Stimulated activated CD4-positive, alpha-beta T cell treated with anti-CD3 and anti-CD28 coated beads, Interleukin-4, amount 100 ng/mL, for 1 hour (primary cell): ENCODE data around the gene TCF7.

Experiments used
- DNase-seq: peaks from one replicate; pipeline ENCODE4 v3.0.0-alpha.2; 2020

The TCF7 gene

DNA sequence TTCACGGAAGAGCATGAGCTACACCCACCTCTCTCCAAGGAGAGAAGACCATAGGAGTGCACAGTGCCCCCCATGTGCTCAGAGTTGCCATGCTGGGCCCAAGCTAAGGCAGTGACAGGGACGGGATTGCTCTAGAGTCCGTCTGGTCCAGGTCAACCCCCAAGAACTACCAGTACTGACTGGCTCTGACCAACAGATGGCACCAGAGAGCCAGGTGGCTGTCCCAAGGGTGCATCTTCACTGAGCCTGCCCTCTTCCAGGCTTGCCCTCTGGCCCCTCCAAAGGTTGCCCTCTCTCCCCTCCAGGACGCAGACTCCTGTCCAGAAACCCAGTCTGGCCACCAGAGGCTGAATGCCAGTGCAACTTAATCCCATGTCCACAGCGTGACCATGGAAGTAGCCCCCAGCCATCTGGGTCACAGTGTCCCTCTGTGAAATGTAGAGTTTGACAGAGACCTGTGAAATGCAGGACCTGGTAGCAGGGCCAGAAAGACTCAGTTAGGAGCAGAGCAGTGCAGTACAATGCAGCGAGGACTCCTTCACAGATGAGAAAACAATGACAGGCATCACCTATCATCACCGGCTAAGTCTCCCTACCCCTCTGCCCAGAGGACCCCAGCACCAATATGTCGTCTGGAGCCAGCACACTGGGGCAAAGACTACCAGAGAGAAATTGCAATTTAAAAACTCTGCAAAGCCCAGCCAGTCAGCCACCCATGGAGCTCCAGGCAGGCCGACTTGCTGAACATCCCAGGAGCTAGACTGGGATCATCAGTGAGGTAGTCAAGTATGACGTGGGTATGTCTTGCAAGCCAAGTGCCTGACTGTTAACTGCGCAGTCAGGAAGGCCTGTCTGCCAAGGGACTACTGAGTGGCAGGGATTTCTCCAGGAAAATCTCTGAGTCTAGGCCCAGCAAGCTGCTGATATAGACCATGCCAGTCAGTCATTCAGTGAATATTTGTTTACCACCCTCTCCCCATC, 70.0 kb downstream of the TCF7 start:
- peak; percentile 70 for DNase-seq

DNA sequence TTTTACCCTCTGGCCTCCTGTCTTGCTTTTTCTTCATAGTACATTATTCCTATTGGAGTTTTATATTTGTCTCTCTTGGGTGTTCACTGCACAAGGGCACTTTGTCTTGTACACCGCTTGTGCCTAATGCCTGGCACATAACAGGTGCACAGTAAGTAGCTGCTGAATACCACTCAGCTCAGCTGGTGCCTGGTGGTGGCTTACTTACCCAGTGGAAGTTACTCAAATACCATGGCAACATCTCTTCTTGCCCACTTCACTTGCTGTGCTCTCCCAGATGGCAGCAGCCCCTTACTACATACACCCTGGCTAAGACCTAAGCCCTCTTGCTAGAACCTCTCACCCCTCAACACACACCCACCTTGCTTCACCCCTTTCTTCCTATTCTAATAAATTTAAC, 73.6 kb downstream of the TCF7 start:
- no peak for DNase-seq

DNA sequence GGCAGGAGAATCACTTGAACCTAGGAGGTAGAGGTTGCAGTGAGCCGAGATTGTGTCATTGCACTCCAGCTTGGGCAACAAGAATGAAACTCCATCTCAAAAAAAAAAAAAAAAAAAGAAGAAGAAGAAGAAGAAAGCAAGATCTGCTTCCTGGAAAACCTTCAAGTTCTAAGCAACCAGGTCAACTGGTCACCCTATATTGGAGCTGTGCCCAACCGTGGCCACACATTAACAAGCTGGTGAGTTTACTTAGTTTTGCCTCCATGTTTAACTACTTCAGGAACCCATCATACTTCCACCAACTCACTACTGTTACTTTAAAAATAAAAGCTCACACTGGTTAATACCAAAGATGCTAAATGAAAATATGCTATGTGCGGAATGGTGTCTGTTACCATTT, 74.5 kb downstream of the TCF7 start:
- no peak for DNase-seq

DNA sequence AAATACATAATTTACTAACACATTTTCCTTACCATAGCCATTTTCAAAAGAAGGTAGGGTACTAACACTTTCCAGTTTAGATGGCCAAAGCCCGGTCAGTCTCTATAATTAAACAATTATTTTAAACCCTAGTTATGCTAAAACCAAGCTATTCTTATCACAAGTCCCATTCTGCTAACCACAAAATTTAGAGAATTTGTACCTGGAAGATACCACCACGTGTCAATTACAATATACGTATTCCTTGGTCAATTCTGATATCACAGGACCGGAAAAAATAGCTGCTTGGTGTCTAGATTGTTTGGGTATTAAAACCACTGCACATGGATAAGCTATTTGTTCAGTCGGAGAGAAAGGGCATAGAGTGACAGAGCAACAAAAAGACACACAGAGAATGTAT, 81.2 kb downstream of the TCF7 start:
- DNase-seq = no peak
